ENCODE data around the gene TOR4A. TPM values are rescaled to one million over a fixed set of nuclear protein-coding genes. Genes with fewer than 3 reads are reported as not detected.
A peak's percentile ranks its signal among the peaks of the same experiment; 100 is the strongest.
"Not testable (repeated sequence)": the region's sequence is repeated elsewhere in the genome, so short reads cannot be mapped to it uniquely, and the experiment has no call there.

Gene TOR4A
- polyA plus RNA-seq, 2 of the 4 experiments (the other 2 are of a cell fraction), result 9.8 to 18.6 TPM

GRCh38 chr9:137237759-137238726, 39.5 kb upstream of the TOR4A start:
- peak in 1 of 2 experiments; percentile 42 for DNase-seq (ENCODE audit: low read depth in 1 of 2, low spot score in 1 of 2)
- POLR2A ChIA-PET, result interaction anchor here (1.8 kb wide), 1 partner anchor 49 kb away, joined by 4 read pairs; no protein-coding TSS in a partner anchor
- Histone ChIP-seq H3K4me2 (peak overlapping the region; percentile 13; the same call in 2 of the 3 replicates), H3K4me1 (peaks cover 42% of the 10 kb centered on the region), H3K4me3 (no peak overlapping the region), H3K27ac (peak overlapping the region in 1 of 2 experiments; percentile 63; a peak in 2 of 6 replicates), H3K9me3 (no peaks in the 10 kb centered on the region)
- TF ChIP-seq ZNF302 (CRISPR knock-in tag; IDR thresholded peaks at IDR 0.05) (no peak), CBX8 (IDR thresholded peaks at IDR 0.05) (no peak), RAD21 (conservative IDR thresholded peaks at IDR 0.05 in 1 of 2, IDR thresholded peaks at IDR 0.05 in 1 of 2) (no peak), CBX2 (IDR thresholded peaks at IDR 0.05; ENCODE audit: borderline replicate concordance, low read depth) (no peak), NR3C1 (IDR thresholded peaks at IDR 0.05) (no peak), POLR2AphosphoS2 (conservative IDR thresholded peaks at IDR 0.05; ENCODE audit: low read length) (no peak), RCOR1 (IDR thresholded peaks at IDR 0.05; ENCODE audit: low read depth, low read length) (no peak), ATOH8 (CRISPR knock-in tag; IDR thresholded peaks at IDR 0.05; ENCODE audit: low read depth) (no peak)
- 63% methylated on average over 10 of the region's 13 CpGs for WGBS (ENCODE audit: missing lambda C conversion rate)
- FAIRE-seq, result no peak
- CTCF ChIA-PET, result interaction anchor here (0.6 to 13.1 kb wide), 24 partner anchors 9 to 275 kb away, joined by 3 to 236 read pairs (median 7); partner anchors contain the start of genes ANAPC2, CYSRT1, DPP7 and MAN1B1
- no peak for ATAC-seq

GRCh38 chr9:137239541-137240200, 37.9 kb upstream of the TOR4A start:
- peak overlapping the region; percentile 81 for H3K4me2 ChIP-seq
- peaks cover 54% of the 10 kb centered on the region for H3K4me1 ChIP-seq
- ChIA-PET CTCF (interaction anchor here (0.9 to 13.1 kb wide), 11 partner anchors 8 to 210 kb away, joined by 3 to 236 read pairs (median 4); partner anchors contain the start of genes CYSRT1, NELFB, RNF208 and RNF224), POLR2A (interaction anchor here (0.6 to 3.3 kb wide), 14 partner anchors 10 to 193 kb away, joined by 3 to 97 read pairs (median 8); partner anchors contain the start of genes CYSRT1, DPP7, NELFB and NPDC1)
- ATAC-seq; FAIRE-seq; H3K9me3 ChIP-seq; DNase-seq (ENCODE audit: low read depth in 1 of 2, low spot score in 1 of 2): not testable (repeated sequence)
- peak overlapping the region; percentile 97 to 99 for H3K27ac ChIP-seq
- H3K4me3 ChIP-seq, result peak overlapping the region; percentile 67
- 75% methylated on average over 27 of the region's 27 CpGs for WGBS (ENCODE audit: missing lambda C conversion rate)

- H3K27ac ChIP-seq, result peak overlapping the region; percentile 97 to 99
- H3K4me1 ChIP-seq, result peaks cover 54% of the 10 kb centered on the region
- FAIRE-seq (no peak), DNase-seq (ENCODE audit: low read depth in 1 of 2, low spot score in 1 of 2) (peak in 1 of 2 experiments; percentile 80), ATAC-seq (peak; percentile 17 to 46)
- no peaks in the 10 kb centered on the region for H3K9me3 ChIP-seq
- CTCF ChIA-PET, result interaction anchor here (0.9 to 13.1 kb wide), 13 partner anchors 9 to 211 kb away, joined by 3 to 236 read pairs (median 4); partner anchors contain the start of genes CYSRT1, NELFB, NRARP and RNF208
- POLR2A ChIA-PET, result interaction anchor here (0.5 to 3.3 kb wide), 49 partner anchors 9 to 378 kb away, joined by 3 to 97 read pairs (median 5); partner anchors contain the start of genes ANAPC2, CYSRT1, DPP7 and EHMT1
- peak overlapping the region; percentile 67 for H3K4me3 ChIP-seq
- 0% methylated on average over 10 of the region's 58 CpGs for WGBS (ENCODE audit: missing lambda C conversion rate)
- H3K4me2 ChIP-seq, result peak overlapping the region; percentile 81
- TF ChIP-seq CHD2 (IDR thresholded peaks at IDR 0.05; ENCODE audit: low read length, partially characterized antibody), result no peak
- TF ChIP-seq MAX (IDR thresholded peaks at IDR 0.05), result peak; percentile 98
- TF ChIP-seq POLR2AphosphoS2 (conservative IDR thresholded peaks at IDR 0.05; ENCODE audit: low read length), result no peak
- TF ChIP-seq E2F6 (IDR thresholded peaks at IDR 0.05; ENCODE audit: borderline replicate concordance, low read depth), result peak; percentile 92
- TF ChIP-seq BHLHE40 (IDR thresholded peaks at IDR 0.05; ENCODE audit: low read depth, low read length), result peak; percentile 78
- peak; percentile 22; the same call in 1 of the 3 replicates for TF ChIP-seq CTCF (IDR thresholded peaks at IDR 0.05)
- TF ChIP-seq HOXA7 (CRISPR knock-in tag; IDR thresholded peaks at IDR 0.05), result no peak
- TF ChIP-seq JUN (IDR thresholded peaks at IDR 0.05), result peak in 1 of 2 experiments; percentile 9; a peak in 2 of 5 replicates
- TF ChIP-seq REST (IDR thresholded peaks at IDR 0.05), result no peak
- TF ChIP-seq FOSB (CRISPR knock-in tag; IDR thresholded peaks at IDR 0.05), result no peak
- no peak for TF ChIP-seq FOSL2 (IDR thresholded peaks at IDR 0.05)
- TF ChIP-seq FOSL2 (CRISPR knock-in tag; IDR thresholded peaks at IDR 0.05), result no peak
- TF ChIP-seq MAFK (IDR thresholded peaks at IDR 0.05; ENCODE audit: partially characterized antibody), result no peak
- no peak for TF ChIP-seq ZSCAN20 (CRISPR knock-in tag; IDR thresholded peaks at IDR 0.05)
- TF ChIP-seq ZNF302 (CRISPR knock-in tag; IDR thresholded peaks at IDR 0.05), result no peak
These were observed 37.1 kb upstream of the TOR4A start for GRCh38 chr9:137240318-137240840.
